Skeletal muscle tissue (tissue), 4 donors: Measurements from ENCODE around the gene PPFIBP1. TPM values are rescaled to one million over a fixed set of nuclear protein-coding genes. Genes with fewer than 3 reads are reported as not detected.

Experiments used
- H3K27ac ChIP-seq: one replicate; pipeline ENCODE4 v1.7.0; 2013; ENCODE audit warnings: mild to moderate bottlenecking, low read depth, low read length, inconsistent platforms
- H3K27me3 ChIP-seq, 3 donors: one replicate each; pipeline ENCODE4 v1.7.0; 2013; ENCODE audit warnings: low read length in 3 of 3; ENCODE audit not compliant: control insufficient read depth in 3 of 3, insufficient read depth in 3 of 3
- H3K36me3 ChIP-seq, 3 donors: one replicate each; pipeline ENCODE4 v1.7.0; 2013; ENCODE audit warnings: low read length in 3 of 3; ENCODE audit not compliant: control insufficient read depth in 3 of 3, insufficient read depth in 3 of 3
- H3K4me1 ChIP-seq, 3 donors: one replicate each; pipeline ENCODE4 v1.7.0; 2013; ENCODE audit warnings: low read length in 3 of 3, mild to moderate bottlenecking in 3 of 3; ENCODE audit not compliant: control insufficient read depth in 3 of 3, insufficient read depth in 3 of 3
- H3K4me3 ChIP-seq, 3 donors: one replicate each; pipeline ENCODE4 v1.7.0; 2013; ENCODE audit warnings: low read length in 3 of 3
- H3K9ac ChIP-seq, 3 donors: one replicate each; pipeline ENCODE4 v1.7.0; 2013; ENCODE audit warnings: low read length in 3 of 3, mild to moderate bottlenecking in 3 of 3, moderate library complexity in 2 of 3, low read depth in 1 of 3
- H3K9me3 ChIP-seq, 3 donors: one replicate each; pipeline ENCODE4 v1.7.0; 2013; ENCODE audit warnings: low read length in 3 of 3; ENCODE audit not compliant: control insufficient read depth in 3 of 3
- total RNA-seq: library from RNA; depleted of rRNA; stranded (reverse); fragments of >200 nt; gene quantifications from one replicate; pipeline ENCODE4 v1.2.3, GENCODE V29; 2014
- donor health status: Osteomylitis.

The PPFIBP1 gene
- total RNA-seq, 1 donor from 2014 or later: 49.1 TPM

DNA sequence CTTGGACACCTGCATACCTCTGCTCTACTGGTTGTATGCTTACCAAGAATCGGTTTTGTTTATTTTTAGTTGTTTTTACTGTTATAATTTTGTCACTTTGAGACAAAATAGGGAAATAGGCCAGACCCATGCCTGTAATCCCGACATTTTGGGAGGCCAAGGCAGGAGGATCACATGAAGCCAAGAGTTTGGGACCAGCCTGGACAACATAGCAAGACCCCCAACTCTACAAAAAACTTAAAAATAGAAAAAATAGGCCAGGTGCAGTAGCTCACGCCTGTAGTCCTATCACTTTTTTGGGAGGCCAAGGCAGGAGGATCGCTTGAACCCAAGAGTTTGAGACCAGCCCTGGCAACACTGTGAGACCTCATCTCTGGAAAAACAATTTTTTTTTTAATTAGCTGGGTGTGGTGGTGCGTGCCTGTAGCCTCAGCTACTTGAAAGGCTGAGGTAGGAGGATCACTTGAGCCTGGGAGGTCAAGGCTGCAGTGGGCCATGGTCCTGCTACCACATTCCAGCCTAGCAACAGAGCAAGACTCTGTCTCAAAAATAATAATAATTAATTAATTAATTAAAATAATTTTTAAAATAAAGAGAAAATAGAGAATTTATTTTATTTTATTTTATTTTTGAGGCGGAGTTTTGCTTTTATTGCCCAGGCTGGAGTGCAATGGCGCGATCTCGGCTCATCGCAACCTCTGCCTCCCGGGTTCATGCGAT is 185.4 kb downstream of the PPFIBP1 start:
- Histone ChIP-seq H3K27ac (peak overlapping the region; percentile 85), H3K4me3 (peak overlapping the region; percentile 96 to 100 (median 97)), H3K4me1 (peaks cover 5 to 23% (median 12%) of the 10 kb centered on the region in 3 donors), H3K9me3 (no peaks in the 10 kb centered on the region), H3K27me3 (no peaks in the 10 kb centered on the region), H3K36me3 (peaks cover 0 to 4% (median 0%) of the 10 kb centered on the region in 3 donors), H3K9ac (peak overlapping the region in 2 of 3 donors; percentile 96 to 98)

DNA sequence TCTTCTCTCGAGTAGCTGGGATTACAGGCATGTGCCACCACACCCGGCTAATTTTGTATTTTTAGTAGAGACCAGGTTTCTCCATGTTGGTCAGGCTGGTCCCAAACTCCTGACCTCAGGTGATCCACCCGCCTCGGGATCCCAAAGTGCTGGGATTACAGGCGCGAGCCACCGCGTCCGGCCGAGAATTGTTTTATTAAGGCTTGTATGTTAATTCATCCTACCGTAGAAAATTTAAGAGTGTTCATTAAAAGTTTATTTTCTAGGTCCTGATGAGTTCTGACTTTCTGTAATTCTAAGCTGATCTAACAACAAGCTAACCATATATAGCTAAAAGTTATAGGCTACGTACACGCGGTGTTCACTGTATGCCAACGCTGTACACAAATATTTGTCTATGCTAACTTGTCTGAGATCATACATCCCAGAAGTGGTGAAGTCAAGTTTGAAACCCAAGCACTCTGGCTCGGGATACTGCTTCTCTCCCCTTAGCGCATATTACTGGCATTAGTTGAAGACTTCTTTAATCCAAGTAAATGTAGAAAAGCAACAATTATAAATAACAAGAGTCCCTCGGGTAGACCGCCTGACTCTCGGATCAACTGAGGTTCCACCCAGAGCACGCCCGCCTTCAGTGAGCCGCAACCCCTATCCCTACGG is 186.1 kb downstream of the PPFIBP1 start:
- Histone ChIP-seq H3K36me3 (peaks cover 0 to 4% (median 0%) of the 10 kb centered on the region in 3 donors), H3K9ac (peak overlapping the region; percentile 96 to 98 (median 98)), H3K27me3 (no peaks in the 10 kb centered on the region), H3K4me3 (peak overlapping the region; percentile 96 to 100 (median 97)), H3K4me1 (peaks cover 5 to 23% (median 12%) of the 10 kb centered on the region in 3 donors), H3K9me3 (no peaks in the 10 kb centered on the region), H3K27ac (peak overlapping the region; percentile 85)

GRCh38 chr12:27710592-27711316 is 186.7 kb downstream of the PPFIBP1 start, which contains the start of gene MRPS35:
Gene MRPS35 (plus strand): TSS chr12:27710832. CDS start chr12:27710844, 12 bp downstream.
- H3K4me1 ChIP-seq: peaks cover 5 to 23% (median 12%) of the 10 kb centered on the region in 3 donors
- peak within 1 kb of the TSS; percentile 96 to 98 (median 98) for H3K9ac ChIP-seq
- H3K4me3 ChIP-seq: peak within 1 kb of the TSS; percentile 96 to 100 (median 97)
- H3K27me3 ChIP-seq: no peaks in the 10 kb centered on the region
- H3K27ac ChIP-seq: peak within 1 kb of the TSS; percentile 85
- H3K9me3 ChIP-seq: no peaks in the 10 kb centered on the region
- H3K36me3 ChIP-seq: peaks cover 0 to 4% (median 0%) of the 10 kb centered on the region in 3 donors

- Histone ChIP-seq H3K4me1 (peaks cover 5 to 23% (median 12%) of the 10 kb centered on the region in 3 donors), H3K36me3 (peaks cover 0 to 6% (median 2%) of the 10 kb centered on the region in 3 donors), H3K27me3 (no peaks in the 10 kb centered on the region), H3K9me3 (no peaks in the 10 kb centered on the region), H3K4me3 (peak overlapping the region; percentile 96 to 100 (median 97)), H3K9ac (peak overlapping the region; percentile 96 to 98 (median 98)), H3K27ac (peak overlapping the region; percentile 85)
These were observed 187.3 kb downstream of the PPFIBP1 start for GRCh38 chr12:27711317-27711682.

- Histone ChIP-seq H3K4me1 (peaks cover 5 to 23% (median 12%) of the 10 kb centered on the region in 3 donors), H3K9me3 (no peaks in the 10 kb centered on the region), H3K27ac (no peak overlapping the region), H3K4me3 (peak overlapping the region; percentile 35 to 100 (median 97)), H3K27me3 (no peaks in the 10 kb centered on the region), H3K36me3 (peaks cover 2 to 12% (median 5%) of the 10 kb centered on the region in 3 donors), H3K9ac (no peak overlapping the region)
These were observed 188.0 kb downstream of the PPFIBP1 start for GRCh38 chr12:27711967-27712366.

DNA sequence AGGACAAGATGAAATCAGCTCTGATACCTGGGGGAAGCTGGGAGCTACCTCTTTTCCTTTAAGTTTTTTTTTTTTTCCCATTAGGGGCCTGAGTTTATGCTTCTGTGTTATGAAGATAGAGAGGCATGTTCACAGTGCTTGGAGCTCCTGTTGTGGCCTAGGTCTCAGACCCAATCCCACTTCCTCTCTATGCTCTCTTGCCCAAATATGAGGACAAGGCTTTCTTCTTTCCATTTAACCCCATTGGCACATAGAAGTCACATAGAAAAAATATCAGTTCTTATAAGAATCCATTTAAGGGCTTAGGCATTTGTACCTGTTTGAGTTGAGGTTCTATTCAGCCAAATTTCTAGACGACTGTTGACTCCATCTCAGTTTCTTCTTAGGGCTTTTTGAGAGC is 199.2 kb downstream of the PPFIBP1 start:
- Histone ChIP-seq H3K9ac (no peak overlapping the region), H3K27me3 (no peaks in the 10 kb centered on the region), H3K36me3 (peaks cover 7 to 32% (median 31%) of the 10 kb centered on the region in 3 donors), H3K4me3 (no peak overlapping the region), H3K27ac (no peak overlapping the region), H3K4me1 (no peaks in the 10 kb centered on the region), H3K9me3 (no peaks in the 10 kb centered on the region)

- Histone ChIP-seq H3K9me3 (no peaks in the 10 kb centered on the region), H3K36me3 (peaks cover 0 to 18% (median 6%) of the 10 kb centered on the region in 3 donors), H3K4me3 (no peak overlapping the region), H3K27me3 (no peaks in the 10 kb centered on the region), H3K27ac (no peak overlapping the region), H3K4me1 (no peaks in the 10 kb centered on the region), H3K9ac (no peak overlapping the region)
These were observed 206.1 kb downstream of the PPFIBP1 start for GRCh38 chr12:27730097-27730588.

DNA sequence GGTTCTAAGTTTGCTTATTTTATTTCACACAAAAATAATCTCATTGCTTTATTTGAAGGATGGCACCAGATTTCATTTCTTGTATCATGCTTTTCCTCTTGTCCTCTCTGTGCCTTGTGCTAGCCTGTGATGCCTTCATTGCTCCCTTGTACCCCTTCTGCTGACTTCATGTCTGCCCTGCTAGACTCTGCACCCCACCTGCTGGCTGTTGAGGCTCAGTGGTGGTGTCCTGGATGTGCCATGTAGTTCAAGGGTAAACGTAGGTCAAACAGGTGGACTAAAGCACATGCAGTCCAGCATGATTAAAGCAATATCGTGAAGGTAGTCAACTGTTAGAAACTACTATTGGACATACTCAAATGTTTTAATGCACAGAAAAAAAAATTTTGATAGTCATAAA is 208.3 kb downstream of the PPFIBP1 start:
- Histone ChIP-seq H3K27me3 (no peaks in the 10 kb centered on the region), H3K4me3 (no peak overlapping the region), H3K9me3 (no peaks in the 10 kb centered on the region), H3K4me1 (no peaks in the 10 kb centered on the region), H3K9ac (no peak overlapping the region), H3K36me3 (peaks cover 2 to 21% (median 9%) of the 10 kb centered on the region in 3 donors), H3K27ac (no peak overlapping the region)

- Histone ChIP-seq H3K9me3 (no peaks in the 10 kb centered on the region), H3K27me3 (no peaks in the 10 kb centered on the region), H3K27ac (no peak overlapping the region), H3K36me3 (peaks cover 2 to 24% (median 14%) of the 10 kb centered on the region in 3 donors), H3K4me3 (no peak overlapping the region), H3K4me1 (no peaks in the 10 kb centered on the region), H3K9ac (no peak overlapping the region)
These were observed 209.1 kb downstream of the PPFIBP1 start for GRCh38 chr12:27733052-27733656.
